GM12874 (cell line): ENCODE measurements around the gene KLHL13.

ENCODE experiments used
- TF ChIP-seq, protein P1 (sequence below): IDR thresholded peaks from 2 replicates; pipeline ENCODE4 v1.5.1; 2011; ENCODE audit warnings: low read depth, mild to moderate bottlenecking, control low read depth, low read length, moderate library complexity; ENCODE audit not compliant: insufficient read depth

KLHL13 gene

GRCh38 chrX:118148737-118149136, 32.1 kb upstream of the KLHL13 start:
- TF ChIP-seq, protein P1, sequence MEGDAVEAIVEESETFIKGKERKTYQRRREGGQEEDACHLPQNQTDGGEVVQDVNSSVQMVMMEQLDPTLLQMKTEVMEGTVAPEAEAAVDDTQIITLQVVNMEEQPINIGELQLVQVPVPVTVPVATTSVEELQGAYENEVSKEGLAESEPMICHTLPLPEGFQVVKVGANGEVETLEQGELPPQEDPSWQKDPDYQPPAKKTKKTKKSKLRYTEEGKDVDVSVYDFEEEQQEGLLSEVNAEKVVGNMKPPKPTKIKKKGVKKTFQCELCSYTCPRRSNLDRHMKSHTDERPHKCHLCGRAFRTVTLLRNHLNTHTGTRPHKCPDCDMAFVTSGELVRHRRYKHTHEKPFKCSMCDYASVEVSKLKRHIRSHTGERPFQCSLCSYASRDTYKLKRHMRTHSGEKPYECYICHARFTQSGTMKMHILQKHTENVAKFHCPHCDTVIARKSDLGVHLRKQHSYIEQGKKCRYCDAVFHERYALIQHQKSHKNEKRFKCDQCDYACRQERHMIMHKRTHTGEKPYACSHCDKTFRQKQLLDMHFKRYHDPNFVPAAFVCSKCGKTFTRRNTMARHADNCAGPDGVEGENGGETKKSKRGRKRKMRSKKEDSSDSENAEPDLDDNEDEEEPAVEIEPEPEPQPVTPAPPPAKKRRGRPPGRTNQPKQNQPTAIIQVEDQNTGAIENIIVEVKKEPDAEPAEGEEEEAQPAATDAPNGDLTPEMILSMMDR = no peak

GRCh38 chrX:118143578-118143977, 27.0 kb upstream of the KLHL13 start:
- TF ChIP-seq, protein P1 = no peak

DNA sequence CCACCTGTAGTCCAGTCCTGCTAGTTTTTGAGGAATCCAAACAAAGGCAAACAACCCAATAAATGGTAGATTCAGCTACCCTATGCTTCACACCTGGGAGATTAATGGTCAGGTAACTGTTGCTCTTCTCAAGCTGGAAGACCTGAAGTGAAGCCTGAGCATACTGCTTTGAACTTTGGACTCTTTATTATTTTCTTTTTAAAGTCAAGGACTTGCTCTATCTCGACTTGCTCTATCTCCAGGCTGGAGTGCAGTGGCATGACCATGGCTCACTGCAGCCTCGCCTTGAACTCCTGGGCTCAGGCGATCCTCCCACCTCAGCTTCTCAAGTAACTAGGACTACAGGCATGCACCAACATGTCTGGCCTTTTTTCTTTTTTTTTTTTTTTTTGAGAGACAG, 14.7 kb upstream of the KLHL13 start:
- TF ChIP-seq, protein P1 = no peak

DNA sequence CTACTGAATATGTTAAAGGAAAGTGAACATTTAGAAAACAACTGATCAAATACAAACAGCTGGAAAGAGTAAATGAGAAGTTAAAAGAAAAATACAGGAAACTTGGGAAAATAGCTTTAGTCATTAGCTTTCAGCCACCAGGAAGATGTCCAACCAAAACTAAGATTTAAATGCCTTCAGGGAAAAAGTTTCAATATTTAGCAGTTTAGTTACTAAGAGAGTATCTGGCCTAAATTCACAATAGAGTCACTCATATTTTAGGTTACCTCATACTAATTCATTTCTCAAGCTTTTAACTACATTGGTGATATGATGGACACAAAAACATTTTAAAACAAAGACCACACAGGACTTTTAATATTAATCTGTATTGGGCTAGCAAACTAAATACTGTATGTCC, 13.1 kb upstream of the KLHL13 start:
- TF ChIP-seq, protein P1 = no peak

- TF ChIP-seq, protein P1 = no peak
These were observed 12.1 kb upstream of the KLHL13 start for GRCh38 chrX:118128724-118129123.

DNA sequence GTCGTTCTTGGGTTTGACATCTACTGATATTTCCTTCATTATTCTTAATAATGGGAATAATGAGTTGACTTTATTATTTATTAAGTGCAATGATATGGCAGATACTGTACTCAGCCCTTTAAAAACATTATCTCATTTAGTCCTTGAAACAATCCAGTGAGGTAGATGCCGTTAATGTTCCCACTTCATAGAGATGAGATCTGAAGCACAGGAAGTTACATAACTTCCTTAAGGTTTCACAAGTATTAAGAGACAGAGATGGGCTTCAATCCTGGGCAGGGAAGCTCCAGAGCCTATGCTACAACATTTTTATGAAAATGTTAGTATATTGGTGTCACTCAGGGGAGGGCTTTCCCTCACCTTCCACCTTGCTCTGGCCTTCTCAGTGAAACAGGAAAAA, 9.7 kb upstream of the KLHL13 start:
- TF ChIP-seq, protein P1 = no peak

GRCh38 chrX:118117741-118118140, 1.1 kb upstream of the KLHL13 start:
- TF ChIP-seq, protein P1 = no peak
